Measurements from ENCODE around the gene SORCS3.

- TF ChIP-seq CTCF (conservative IDR thresholded peaks at IDR 0.05; ENCODE audit: low read depth, low read length) = no peak
- TF ChIP-seq EZH2 (IDR thresholded peaks at IDR 0.05; ENCODE audit: low read length, unreplicated experiment) = no peak
Observed at GRCh38 chr10:105113666-105114065, 472.6 kb downstream of the SORCS3 start.

All from PC-3 (cell line).